NCI-H1105 (cell line): Measurements from ENCODE around the gene TAT.
A peak's percentile ranks its signal among the peaks of the same experiment; 100 is the strongest.
"Not testable (repeated sequence)": the region's sequence is repeated elsewhere in the genome, so short reads cannot be mapped to it uniquely, and the experiment has no call there.

Experiments
- DNase-seq: peaks from one replicate; lab custom pipeline; 2025; lab: John Stamatoyannopoulos, UW

TAT gene

DNA sequence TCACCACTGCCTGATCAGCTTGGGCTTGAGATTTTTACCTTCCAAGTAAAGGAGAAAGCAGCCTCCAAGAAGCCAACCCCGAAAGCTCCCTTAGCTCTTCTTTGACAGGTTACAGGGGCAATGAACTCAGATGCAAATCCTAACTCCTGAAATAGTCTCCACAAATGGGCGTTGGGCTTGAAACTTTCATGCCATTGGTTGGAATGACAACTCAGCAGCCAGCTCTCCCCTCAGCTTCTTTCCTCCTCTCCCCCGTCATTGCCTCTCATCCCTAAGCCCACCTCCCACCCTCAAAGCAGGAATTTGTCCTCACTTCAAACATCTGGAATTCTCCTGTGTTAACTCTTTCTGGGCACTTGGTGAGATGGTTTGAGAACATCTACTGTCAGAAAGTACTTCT lies at the start of gene TAT:
Gene TAT, minus strand, starts transcription at position 122 of the 400 bp plus-strand sequence. CDS start 677 bp downstream, outside the sequence.
- DNase-seq, result no peak

DNA sequence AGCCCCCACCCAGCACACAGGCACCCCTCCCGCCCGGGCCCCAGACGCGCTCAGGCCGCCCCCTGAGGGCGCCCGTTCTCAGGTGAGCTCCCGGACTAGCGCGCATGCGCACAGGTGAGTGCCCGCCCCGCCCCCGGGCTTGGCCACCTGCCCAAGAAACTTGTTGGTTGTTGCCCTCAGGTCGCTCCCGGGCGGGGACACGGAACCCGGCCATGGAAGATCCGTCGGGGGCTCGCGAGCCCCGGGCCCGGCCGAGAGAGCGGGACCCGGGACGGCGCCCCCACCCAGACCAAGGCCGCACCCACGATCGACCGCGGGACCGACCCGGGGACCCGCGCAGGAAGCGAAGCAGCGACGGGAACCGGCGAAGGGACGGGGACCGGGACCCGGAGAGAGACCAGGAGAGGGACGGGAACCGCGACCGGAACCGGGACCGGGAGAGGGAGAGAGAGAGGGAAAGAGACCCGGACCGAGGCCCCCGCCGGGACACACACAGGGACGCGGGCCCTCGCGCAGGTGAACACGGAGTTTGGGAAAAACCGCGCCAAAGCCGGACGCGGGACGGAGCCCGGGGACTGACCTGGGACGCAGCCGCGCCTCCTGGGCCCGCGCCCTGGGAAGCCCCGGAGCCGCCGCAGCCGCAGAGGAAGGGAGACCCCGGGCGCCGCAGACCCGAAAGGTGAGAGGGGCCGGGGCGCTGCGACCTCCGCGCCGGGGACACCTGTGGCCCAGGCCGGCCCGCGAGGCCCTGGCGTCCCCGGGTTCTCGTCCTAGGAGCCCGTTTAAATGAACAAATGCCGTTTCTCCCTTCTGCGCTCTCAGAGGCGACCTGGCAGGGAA lies 49.3 kb upstream of the TAT start, which contains the start of gene MARVELD3:
Gene MARVELD3, plus strand, starts transcription at position 167 of the 840 bp plus-strand sequence. Its CDS starts 46 bp downstream, at position 213.
- DNase-seq, result peak; percentile 46

DNA sequence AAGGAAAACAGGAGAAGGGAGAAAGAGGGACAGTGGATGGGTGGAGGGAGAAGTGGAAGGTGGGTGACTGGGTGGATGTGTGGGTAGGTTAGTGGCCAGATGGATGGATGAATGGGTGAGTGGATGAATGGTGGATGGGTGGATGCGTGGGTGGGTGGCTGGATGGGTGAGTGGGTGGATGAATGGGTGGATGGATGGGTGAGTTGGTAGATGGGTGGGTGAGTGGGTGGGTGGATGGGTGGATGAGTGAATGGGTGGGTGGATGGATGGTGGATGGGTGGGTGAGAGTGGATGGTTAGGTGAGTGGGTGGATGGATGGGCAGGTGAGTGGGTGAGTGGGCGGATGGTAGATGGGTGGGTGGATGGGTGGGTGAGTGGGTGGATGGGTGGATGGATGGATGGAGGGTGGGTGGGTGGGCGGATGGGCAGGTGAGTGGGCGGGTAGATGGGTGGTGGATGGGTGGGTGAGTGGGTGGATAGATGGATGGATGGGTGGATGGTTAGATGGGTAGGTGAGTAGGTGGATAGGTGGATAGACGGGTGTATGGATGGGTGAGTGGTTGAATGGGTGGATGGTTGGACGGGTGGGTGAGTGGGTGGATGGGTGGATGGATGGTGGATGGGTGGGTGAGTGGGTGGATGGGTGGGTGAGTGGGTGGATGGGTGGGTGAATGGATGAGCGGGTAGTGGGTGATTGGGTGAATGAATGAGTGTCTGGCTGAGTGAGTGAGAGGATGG lies 48.4 kb upstream of the TAT start:
- no peak for DNase-seq

DNA sequence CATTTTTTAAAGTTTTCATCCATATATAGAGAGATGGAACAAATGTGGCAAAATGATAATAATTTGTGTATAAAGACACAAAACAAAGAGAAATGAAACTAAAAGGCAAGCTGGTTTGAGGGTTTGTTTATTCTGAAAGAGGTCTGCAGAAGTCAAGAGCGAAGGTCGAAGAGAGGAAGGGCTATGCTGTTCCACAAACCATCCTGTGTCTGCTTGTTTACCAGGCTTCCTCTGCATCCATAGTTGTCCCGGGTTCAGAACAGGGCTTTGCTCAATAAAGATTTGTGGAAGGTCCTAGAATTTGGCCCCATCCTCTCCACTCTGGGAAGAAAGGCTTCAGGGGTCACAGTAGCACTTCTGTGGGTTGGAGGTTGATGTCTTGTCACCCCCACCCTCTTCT lies 46.7 kb upstream of the TAT start:
- no peak for DNase-seq

DNA sequence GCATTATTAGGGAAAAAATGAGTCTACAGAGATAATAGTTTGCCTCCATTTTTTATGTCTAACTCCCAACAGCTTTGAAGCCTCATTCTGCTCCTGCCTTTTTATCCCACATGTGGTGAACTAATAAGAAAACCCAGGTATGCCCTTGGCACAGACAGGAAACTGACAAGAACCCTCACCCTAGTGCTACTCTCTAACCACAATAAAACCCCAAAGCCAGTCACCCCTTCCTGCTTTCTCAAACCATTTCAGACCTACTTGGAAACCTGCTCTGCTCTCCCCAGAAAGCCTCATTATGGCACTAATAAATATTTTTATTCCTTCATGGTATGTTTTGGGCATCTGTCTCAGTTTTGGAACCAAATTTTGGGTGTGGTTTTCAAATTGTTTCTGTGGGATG lies 45.2 kb upstream of the TAT start:
- no peak for DNase-seq

DNA sequence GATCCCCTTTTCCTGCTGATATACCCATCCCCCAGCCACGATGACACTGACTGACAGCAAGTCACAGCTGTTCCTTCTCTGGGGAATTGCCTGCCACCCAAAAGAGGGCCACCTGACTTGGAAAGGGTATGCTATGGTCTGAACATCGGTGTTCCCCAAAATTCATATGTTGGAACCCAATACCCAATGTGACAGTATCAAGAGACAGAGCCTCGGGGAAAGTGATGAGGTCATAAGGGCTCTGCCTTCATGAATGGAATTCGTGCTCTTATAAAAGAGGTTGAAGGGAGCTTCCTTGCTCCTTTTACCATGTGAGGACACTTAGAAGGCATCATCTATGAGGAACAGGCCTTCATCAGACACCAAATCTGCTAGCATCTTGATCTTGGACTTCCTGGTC lies 41.5 kb upstream of the TAT start:
- DNase-seq, result no peak

DNA sequence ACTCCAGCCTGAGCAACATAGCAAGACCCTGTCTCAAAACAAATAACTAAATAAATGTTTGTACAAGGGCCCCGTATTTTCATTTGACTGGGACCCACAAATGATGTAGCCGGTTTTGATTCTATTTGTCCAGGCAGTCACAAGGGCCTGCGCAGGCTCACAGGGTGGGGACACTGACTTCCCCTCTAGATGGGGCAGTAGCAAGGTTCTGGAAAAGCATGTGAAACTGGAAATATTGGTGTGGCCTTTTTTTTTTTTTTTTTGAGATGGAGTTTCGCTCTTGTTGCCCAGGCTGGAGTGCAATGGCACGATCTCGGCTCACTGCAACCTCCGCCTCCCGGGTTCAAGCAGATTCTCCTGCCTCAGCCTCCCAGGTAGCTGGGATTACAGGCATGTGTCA lies 38.1 kb upstream of the TAT start:
- not testable (repeated sequence) for DNase-seq

DNA sequence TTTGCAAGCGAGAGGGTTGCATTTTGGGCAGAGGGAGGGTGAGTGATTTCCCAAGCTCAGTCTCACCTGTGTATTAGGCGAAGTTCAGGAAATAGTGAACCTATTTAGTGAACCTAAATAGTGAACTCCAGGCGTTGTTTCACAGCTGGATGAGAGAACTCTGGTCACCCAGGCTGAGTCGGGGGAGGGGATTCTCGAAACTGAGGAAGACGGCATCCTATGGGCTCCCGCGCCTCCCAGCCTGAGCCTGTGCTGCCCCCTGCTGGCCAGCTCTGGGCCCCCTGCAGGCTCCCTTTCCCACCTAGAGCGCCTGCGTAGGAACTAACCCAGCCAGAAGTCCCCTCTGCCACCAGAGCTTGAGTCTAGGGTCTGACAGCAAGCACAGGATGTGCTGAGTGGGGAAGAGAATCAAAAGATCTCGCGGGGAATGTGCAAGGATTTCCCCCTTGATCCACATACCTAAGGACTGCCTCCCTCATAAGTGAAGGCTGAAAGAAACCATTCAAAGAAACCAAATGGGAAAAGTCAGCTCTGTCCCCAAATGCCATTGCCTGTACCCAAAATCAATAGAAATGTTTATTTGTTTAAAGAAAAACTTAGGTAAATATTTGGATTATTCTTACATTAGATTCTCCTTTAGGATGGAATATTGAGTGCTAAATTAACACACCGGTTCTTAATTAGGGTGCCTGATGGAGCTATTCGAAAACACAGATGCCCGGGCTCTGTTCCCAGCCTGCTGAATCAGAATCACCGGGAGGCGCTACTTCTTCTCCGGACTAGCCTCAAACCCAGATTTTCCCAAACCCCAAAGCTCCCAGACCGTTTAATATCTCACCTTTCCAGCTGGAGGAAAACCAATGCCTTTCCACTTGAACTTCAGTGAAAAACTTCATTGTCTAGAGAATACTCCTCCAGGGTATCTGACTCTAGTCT lies 34.3 kb upstream of the TAT start:
- DNase-seq, result peak; percentile 64

DNA sequence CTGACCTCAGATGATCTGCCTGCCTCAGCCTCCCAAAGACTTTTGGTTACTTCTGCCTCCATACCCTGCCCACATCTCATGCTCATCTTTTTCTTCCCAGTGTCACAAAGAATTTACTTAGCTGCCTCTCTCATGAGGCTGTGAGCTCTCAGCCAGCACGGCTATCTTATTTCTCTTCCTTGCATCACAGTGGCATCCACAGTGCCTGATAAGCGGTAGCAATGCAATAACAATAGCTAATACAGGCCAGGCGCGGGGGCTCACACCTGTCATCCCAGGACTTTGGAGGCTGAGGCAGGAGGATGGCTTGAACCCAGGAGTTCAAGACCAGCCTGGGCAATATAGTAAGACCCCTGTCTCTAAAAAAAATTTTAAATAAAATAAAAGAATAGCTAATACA lies 33.6 kb upstream of the TAT start:
- no peak for DNase-seq

DNA sequence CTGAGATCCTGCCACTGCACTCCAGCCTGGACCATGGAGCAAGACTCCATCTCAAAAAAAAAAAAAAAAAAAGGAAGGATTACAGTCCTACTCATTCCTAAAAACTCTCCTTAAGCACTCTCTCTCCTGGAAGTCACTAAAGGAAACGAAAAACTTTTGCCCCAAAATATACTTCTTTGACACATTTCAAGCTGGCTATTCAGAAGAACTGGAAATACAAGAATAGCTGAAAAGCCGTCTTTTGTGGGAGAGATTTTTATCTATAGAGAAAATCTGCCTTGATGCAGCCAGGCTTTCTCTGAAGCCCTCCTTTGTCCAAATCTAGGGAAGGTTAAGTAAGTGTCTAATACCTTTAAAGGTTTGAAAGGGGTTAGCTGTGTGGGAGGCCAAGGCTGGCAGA lies 32.2 kb upstream of the TAT start:
- no peak for DNase-seq

DNA sequence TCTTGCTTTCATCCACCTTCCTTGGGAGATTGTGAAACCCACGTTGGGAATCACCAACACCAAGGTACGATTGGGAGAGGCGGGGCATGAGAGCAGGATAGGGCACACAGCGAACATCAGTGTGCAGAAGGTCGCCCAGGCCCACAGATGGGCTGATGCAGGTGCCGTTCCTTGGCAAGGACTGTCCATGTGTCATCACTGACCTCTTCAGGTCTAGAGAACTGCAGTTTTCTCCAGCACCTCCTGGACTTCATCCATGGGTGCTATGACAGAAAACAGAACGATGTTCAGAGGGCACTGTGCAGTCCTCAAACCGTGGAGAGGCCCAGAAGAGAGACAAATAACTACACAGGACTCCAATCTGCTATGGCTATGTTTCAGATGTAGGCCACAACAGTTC lies 23.9 kb upstream of the TAT start:
- no peak for DNase-seq

DNA sequence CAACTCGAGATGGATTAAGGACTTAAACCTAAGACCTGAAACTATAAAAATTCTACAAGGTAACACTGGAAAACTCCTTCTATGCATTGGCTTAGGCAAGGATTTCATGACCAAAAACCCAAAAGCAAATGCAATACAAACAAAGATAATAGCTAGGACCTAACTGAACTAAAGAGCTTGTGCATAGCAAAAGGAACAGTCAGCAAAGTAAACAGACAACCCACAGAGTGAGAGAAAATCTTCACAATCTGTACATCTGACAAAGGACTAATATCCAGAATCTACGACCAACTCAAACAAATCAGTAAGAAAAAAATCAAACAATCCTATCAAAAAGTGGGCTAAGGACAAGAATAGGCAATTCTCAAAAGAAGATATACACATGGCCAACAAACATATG lies 21.5 kb upstream of the TAT start:
- DNase-seq, result not testable (repeated sequence)

DNA sequence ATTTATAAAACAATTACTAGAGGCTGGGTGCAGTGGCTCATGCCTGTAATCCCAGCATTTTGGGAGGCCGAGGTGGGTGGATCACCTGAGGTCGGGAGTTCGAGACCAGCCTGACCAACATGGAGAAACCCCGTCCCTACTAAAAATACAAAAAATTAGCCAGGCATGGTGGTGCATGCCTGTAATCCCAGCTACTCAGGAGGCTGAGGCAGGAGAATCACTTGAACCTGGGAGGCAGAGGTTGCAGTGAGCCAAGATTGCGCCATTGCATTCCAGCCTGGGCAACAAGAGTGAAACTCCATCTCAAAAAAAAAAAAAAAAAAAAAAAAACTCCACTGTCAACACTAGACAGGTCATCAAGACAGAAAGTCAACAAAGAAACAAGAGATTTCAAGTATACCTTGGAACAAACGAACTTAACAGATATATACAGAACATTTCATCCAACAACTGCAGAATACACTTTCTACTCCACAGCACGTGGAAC lies 18.5 kb upstream of the TAT start:
- not testable (repeated sequence) for DNase-seq

DNA sequence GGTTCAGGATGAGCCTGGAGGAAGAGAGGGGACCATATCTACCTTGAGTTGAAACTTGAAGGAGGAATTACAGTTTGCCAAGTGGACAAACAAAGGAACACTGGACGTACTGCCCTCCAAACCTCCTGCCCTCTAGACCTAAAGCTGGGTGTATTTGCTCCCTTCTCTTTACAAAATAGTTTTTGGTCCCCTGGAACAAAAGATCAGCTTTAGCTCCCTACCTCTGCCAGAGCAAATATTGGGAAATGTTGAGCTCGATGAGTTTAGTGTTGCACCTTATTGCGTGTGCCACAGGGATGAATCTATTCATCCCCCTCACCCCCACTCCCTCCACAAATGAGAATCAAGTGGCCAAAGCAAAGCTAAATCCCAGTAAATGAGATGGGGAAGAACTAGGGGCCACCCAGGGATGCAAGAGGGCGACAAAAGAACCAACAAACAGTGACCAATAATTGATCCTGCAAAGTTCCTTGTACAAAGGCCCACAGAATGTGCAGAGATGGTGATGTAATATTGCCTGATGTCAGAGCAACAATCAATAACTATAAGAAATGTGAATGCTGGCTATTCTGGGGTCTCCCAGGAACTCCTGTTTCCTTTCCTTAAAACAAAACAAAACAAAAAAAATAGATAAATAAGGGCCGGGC lies 17.2 kb upstream of the TAT start:
- DNase-seq, result no peak

DNA sequence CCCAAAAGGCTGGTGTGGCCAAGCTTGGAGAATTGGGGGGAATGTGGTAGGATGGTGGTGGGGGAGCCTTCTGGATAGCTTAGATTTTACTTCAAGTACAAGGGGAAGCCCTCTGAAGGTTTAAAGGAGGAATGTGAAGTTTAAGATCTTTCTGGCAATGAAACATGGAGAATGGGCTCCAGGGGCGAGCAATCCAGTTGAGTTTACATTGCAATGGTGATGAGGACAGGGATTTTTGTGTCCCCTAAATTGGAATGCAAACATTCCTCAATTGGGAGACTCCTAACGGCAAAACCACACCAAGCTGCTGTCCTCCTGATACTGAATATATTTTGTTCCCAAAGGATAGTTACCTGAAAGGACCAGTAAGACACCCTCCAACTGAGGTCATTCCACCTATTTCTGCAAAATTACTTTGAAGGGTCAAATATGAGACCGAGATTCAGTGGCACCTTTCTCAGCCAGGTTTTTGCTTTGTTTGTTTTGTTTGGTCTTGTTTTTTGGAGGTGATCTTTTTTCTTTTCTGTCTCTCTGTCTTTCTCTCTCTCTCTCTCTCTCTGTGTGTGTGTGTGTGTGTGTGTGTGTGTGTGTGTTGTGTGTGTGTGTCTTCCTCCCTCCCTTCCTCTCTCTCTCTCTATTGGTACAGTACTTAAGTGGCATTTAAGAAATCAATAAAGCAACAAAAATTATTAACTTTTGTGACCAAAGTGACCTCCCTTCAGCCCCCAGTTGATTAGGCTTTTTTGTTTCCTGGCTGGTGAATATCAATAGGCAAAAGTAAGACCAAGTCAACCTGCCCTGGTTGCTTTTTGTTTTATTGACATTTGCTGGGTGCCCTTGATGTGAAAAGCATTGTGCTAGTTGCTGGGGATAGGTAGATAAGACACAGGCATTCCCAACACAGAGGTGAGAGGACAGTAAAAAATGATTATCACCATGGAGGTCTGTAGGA lies 16.4 kb upstream of the TAT start:
- DNase-seq, result no peak

DNA sequence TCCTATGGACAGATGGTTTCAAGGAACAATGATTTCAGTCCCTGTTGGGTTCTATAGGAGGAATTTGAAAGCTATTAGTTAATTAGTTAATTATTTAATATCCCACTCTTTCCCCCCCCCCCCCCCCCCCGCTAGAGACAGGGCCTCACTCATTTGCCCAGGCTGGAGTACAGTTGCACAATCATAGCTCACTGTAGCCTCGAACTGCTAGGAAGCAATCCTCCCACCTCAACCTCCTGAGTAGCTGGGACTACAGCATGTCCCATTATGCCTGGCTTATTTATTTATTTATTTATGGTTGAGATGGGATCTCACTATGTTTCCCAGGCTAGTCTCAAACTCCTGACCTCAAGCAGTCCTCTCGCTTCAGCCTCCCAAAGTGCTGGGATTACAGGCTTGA lies 15.0 kb upstream of the TAT start:
- no peak for DNase-seq

DNA sequence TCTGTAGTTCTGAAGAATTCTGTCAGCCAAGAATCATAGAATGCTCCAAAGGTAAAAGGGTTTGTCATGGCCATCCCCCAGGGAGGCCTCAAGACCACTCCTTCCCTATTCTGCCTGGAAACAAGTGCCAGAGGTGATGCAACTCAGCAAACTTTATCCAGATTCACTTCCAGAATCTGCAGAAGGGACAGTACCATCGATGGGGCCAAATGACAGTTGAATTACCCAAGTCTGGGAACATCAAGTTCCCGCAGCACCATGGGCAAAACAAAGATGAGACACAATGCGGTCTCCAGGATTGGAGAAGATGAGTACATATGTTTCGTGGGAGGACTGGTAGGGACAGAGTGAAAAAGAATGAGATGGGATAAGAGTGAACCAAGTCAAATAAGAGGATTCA lies 13.7 kb upstream of the TAT start:
- DNase-seq, result no peak

DNA sequence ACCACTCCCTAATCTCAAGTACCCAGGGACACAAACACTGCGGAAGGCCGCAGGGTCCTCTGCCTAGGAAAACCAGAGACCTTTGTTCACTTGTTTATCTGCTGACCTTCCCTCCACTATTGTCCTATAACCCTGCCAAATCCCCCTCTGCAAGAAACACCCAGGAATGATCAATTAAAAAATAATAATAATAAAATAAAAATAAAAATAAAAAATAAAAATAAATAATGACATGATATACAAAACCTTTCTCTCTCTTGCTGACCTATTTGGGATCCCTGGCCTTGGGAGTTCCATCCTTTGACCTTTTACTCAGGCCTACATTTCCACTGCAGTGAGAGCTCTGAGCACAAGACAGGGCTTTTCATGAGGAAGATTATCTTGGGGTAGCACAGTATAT lies 13.2 kb upstream of the TAT start:
- DNase-seq, result not testable (repeated sequence)

DNA sequence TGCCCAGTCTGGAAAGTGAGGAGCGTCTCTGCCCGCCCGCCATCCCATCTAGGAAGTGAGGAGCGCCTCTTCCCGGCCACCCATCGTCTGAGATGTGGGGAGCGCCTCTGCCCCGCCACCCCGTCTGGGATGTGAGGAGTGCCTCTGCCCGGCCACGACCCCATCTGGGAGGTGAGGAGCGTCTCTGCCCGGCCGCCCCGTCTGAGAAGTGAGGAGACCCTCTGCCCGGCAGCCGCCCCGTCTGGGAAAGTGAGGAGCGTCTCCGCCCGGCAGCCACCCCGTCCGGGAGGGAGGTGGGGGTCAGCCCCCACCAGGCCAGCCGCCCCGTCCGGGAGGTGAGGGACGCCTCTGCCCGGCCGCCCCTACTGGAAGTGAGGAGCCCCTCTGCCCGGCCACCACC lies 12.4 kb upstream of the TAT start:
- not testable (repeated sequence) for DNase-seq

DNA sequence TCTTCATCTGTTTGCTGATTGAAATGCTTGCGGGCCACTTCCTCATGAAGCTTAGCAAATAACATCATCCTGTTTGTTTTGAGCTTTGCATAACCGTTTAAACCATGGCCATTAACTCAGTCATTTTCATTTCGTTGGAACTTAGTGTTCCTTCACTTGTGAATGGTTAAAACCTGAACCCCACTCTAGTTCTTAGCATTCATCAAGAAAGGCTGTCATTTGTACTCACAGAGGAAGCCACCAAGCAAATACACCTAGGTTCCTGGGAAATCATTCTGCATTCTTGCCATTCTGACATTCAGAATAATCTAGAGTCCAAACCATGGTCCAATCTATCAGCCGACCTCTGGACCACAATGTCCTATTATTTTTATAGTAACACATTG lies 8.4 kb upstream of the TAT start:
- no peak for DNase-seq
